GM18508 (cell line): ENCODE data around the gene FGD5.

Experiments used
- ATAC-seq: cut with Tn5 transposase; IDR thresholded peaks from one replicate; pipeline ENCODE4 v1.9.1; 2021; ENCODE audit warnings: moderate number of reproducible peaks; ENCODE audit not compliant: insufficient read depth, unreplicated experiment

Gene FGD5, protein sequence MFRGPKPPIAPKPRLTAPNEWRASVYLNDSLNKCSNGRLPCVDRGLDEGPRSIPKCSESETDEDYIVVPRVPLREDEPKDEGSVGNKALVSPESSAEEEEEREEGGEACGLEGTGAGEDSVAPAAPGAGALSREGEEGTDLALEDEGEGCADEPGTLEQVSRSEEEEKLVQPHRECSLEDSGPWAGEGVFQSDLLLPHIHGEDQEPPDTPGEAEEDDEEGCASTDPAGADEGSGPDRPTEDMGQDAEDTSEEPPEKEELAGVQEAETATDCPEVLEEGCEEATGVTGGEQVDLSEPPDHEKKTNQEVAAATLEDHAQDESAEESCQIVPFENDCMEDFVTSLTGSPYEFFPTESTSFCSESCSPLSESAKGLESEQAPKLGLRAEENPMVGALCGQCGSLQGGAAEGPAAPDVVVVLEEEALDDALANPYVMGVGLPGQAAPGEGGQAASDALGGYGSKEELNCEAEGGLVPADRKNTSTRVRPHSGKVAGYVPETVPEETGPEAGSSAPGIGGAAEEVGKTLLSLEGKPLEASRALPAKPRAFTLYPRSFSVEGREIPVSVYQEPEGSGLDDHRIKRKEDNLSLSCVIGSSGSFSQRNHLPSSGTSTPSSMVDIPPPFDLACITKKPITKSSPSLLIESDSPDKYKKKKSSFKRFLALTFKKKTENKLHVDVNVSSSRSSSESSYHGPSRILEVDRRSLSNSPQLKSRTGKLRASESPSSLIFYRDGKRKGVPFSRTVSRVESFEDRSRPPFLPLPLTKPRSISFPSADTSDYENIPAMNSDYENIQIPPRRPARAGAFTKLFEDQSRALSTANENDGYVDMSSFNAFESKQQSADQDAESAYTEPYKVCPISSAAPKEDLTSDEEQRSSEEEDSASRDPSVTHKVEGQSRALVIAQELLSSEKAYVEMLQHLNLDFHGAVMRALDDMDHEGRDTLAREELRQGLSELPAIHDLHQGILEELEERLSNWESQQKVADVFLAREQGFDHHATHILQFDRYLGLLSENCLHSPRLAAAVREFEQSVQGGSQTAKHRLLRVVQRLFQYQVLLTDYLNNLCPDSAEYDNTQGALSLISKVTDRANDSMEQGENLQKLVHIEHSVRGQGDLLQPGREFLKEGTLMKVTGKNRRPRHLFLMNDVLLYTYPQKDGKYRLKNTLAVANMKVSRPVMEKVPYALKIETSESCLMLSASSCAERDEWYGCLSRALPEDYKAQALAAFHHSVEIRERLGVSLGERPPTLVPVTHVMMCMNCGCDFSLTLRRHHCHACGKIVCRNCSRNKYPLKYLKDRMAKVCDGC (N-terminal part only)

DNA sequence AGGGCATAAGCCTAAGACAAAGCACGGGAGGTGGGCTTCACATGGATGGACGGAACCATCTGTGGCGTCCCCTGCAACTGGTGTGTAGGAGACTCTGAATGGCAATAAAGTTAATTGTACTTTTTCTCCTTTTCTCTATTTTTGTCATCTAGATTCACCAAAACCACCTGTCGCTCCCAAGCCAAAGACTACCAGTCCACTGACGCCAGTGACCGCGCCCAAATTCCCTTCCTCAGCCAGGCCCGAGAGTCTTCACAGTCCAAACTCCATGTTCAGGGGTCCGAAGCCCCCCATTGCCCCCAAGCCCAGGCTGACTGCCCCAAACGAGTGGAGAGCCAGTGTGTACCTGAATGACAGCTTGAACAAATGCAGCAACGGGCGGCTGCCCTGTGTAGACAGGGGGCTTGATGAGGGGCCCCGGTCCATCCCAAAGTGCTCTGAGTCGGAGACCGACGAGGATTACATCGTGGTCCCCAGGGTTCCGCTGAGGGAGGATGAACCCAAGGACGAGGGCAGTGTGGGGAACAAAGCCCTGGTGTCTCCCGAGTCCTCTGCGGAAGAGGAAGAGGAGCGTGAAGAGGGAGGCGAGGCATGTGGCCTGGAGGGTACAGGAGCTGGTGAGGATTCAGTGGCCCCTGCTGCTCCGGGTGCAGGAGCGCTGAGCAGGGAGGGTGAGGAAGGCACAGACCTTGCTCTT, at the start of gene FGD5:
TSS of gene FGD5 (plus strand) at position 159 of the 697 bp plus-strand sequence. CDS start at position 269, 110 bp downstream.
- ATAC-seq, result no peak

DNA sequence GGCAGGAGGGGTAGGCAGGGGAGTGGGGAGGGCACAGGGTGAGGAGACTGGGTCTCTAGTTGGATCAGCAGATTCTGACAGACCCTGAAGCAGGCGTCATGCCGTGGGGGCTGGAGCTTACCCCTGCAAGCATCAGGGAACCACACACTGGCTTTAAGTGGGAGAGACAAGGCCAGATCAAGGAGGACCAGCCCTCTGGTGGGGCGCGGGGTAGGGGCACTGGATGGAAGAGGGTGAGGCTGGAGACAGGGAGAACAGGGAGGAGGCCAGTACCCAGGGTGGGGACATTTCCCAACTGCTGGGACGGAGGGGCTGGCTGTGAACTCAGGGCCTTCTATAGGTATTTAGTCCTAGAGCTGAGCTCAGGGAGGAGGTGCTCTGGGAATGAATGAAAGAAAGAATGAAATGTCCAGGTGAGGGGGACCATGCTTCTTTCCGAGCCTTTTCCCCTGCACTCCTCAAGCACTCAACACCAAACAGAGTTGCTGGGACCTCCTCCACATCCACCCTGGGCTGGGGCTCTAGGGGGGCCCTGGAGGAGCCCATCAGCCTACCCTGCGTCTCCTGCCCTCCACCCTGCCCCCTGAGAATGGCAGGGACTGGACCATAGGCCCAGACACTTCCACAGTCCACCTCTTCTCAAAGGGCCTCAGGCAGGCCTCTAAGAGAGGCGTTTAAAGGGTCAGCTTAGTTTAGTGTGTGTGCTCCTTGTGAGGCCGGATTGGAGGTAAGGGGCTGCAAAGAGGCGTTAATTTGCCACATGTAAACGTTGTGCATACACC, 49.0 kb upstream of the FGD5 start:
- no peak for ATAC-seq

DNA sequence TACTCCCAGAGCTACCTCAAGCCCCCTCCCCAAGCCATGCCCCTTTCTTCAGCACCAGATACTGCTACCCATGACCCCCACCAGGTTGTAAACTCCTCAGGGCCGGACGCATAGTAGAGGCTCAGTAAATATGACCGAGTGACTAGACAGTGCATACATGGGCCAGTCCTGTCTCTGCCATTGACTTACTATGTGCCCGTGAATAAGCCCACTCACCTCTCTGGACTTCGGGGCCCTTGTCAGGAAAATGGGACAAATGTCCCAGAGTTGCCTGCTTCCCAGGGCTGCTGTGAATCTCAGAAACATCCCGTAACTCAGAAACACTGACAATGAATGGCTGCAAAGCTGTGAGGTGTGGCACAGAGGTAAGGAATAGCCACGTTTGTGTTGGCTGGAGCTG, 48.2 kb upstream of the FGD5 start:
- no peak for ATAC-seq

DNA sequence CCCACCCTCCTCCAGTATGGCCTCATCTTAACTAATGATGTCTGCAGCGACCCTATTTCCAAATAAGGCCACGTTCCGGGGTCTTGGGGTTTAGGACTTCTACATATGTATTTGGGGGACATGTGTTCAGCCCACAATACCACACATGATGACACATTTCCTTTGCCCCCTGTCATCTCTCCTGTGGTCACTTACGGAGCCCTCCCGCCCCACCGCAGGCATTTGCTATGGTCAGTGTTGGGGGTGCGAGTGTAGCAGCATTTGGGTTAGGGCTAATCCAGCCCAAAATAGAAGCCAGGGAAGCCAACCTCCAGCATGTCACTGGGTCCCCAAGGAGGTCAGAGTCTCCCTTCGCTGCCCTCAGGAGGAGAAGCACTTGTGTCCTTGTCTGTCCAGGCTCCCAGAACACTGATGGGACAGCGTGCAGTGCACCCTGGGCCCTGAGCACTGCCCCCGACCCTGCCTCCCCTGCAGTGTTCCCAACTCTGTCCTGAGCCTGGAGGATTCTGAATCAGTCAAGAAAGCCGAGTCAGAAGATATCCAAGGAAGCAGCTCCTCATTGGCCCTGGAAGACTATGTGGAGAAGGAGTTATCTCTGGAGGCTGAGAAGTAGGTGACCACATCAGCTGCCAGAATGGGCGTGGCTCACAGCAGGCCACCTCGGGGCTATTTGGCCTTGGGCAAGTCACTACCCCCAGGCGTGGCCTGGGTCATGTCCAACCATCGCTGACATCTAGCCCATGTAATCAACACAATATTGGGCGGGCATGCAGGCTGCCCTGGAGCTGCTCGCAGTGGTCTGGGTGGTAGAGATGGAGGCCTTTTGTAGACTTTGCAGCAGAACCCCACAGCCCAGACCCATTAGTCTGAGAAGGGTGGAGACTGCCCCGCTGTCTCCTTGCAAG, 46.9 kb upstream of the FGD5 start:
- no peak for ATAC-seq

DNA sequence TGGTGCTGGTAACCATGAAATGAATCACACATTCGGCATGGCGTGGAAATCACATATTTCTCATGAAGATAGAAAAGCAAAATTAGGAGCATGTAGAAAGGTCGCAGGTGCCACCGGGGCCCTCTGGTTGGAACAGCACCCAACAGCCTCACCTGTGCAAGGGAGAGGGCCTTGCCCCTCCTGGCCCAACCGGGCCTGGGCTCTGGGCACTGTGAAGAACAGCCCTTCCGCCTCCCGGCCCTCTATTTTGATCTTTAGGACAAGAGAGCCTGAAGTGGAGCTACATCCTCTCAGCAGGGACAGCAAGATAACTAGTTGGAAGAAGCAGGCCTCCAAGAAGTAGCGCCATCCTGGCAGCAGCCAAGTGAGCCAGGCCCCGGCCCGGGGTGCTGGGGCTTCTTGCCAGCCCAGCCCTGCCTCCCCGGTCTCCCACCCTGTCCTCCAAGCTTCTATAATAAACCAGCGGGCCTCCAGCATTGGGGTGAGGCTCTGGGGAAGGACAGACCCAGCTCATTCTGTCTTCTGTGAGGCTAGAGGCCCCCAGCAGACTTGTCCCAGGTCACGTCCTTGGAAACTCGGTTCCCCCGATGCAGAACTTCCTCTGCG, 46.1 kb upstream of the FGD5 start:
- ATAC-seq, result no peak

DNA sequence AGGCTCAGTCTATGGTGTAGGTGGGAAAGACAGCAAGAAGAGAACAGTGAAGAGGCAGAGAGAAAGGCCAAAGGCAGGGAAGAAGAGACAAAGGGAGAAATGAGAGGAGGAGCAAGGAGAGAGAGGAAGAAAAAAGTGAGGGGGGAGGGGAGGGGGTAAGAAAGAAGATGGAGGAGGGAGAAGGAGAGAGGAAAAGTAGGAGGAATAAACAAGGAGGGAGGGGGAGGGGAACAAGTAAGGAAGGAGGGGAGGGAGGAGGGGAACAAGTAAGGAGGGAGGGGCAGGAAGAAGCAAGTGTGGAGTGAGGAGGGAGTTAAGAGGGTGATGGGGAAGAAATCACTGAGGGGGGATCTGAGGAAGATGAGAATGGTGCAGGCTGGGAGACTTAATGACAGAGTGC, 45.5 kb upstream of the FGD5 start:
- ATAC-seq, result no peak

DNA sequence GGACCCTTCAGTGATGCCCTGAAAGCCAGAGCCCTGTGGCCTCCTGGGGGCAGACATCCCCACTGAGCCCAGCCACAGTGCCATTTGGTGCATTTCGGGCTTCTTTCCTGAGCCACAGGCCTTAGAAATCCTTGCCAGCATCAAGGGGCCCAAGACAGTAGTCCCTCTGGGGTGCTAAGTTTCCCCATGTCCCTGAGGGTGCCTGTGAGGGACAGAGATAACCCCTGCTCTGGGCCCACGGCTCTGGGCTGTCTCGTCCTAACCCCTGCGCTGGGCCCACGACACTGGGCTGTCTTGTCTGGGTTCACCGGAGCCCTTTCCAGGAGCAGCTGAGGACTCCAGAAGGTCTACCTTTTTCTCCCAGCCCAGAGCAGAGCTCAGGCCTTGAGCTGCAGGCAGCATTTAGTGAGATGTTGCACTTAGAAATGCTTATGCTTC, 45.1 kb upstream of the FGD5 start:
- ATAC-seq, result no peak

DNA sequence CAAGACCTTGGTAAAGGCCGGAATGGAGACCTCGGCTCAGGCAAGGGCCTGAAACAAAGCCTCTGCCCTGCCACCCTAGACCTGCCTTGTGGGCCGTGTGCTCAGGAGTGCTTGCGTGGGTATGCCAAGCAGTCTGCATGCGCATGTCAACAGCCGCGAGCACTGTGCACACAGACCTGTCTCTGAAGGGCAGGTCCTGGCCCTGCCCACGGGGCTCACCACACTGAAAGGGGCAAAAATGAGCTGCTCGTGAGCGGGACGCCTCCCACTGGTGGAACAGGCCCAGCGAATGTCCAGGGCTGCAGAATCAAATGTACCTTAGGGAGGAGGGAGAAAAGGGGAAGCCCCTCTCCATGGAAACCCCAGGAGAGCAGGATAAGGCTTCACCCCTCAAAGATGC, 44.3 kb upstream of the FGD5 start:
- ATAC-seq, result no peak

DNA sequence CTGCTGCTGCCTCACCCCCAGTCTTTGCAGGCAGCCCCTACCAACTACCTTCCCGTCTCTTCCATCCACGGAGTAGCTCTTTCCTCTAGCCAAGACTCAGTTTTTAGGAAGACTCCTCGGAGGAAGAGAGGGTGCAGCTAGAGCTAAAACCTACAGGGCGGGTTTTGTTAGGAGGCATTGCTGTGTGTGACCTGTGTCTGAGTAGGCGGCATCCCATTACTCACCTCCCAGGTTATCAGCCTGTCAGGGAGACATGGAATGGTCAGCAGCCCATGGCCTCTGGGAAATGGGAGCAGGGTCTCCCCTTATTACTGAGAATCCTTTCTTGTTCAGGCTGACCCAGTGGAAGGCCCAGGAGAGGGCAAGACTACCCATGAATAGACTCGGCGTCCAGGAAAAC, 43.8 kb upstream of the FGD5 start:
- no peak for ATAC-seq

DNA sequence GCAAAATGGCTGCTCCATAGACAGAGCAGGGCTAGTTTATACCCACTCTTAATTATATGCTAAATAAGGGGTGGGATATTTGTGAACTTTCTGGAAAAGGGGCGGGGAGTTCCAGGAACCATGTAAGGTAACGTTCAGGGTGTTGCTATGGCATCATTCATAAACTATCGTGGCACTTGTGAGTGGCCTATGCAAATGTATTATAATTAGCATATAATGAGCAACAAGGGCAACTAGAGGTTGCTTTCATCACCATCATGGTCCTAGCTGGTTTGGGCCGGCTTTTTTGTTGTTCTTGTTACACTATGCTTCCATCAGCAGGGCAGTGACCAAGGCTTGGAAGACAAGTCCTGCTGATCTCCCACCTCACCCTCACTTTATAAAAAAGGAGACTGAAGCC, 43.2 kb upstream of the FGD5 start:
- ATAC-seq, result no peak

DNA sequence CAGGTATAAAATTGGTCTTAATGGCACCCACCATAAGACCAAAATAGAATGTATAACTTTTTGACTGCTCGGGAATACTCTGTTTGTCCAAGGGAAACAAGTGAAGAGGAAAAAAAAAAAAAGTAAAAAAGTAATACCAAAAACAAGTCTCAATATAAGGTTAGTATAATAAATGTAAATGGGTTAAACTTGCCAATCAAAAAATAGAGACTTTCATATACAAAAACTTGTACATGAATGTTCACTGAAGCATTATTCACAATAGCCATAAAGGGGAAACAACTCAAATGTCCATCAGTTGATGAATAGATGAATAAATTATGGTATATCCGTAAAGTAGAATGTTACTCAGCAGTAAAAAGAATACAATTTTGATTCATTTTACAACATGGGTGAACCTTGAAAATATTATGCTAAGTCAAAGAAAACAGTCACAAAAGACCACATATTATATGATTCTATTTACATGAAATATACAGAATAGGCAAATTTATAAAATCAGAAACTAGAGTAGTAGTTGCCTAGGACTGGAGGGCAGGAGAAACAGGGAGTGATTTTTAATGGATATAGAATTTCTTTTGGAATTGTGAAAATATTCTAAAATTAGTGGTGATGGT, 39.6 kb upstream of the FGD5 start:
- ATAC-seq, result no peak

DNA sequence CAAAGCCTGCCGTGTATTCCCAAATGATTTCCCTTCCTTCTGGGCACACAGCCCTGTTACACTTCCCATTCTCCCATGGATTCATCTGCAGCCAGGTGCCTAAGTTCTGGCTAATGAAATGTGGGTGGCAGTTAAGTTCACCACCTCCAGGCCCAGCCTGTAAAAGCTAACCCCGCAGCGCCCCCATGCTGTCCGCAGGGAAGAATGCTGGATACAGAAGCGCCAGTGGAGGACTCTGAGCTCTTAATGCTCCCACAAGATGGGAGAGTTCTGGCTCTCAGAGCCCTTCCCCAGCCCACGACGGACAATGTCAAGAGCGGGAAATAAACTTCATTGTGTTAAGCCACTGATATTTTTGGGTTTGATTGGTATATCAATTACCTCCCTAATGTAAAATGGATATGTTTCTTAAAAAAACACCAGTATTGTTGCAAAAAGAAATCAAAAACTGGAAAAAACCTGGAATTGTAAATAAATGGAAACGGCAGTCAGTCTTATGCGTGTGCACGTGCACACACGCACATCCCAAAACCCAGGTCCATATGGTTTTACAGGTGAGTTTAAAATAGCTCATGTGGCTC, 37.7 kb upstream of the FGD5 start:
- no peak for ATAC-seq

DNA sequence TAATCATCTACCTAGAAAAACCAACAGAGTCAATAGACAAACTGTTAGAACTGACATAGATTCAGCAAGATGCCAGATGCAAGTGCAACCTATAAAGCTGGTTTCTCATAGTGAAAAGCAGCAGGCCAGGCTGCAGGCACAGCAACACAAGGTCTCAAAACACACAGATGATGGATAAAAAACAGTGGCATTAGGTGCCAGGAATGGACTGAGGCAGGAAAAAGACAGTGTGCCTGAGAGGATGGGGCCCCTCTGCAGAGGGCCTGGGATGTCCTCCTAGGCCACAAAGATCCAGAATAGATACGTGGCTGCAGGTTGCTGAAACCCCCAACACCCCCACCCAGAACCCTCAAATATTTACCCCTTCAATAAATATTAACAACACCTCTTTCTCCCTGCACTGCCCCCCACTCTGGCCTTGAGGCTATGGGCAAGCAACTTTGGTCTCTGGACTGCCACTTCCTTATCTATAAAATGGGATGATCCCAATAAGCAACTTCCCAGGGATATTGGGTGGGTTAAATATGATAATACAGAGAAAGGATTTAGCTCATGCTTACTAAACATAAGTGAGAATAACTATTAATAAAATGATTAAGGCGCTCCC, 35.2 kb upstream of the FGD5 start:
- ATAC-seq, result no peak

DNA sequence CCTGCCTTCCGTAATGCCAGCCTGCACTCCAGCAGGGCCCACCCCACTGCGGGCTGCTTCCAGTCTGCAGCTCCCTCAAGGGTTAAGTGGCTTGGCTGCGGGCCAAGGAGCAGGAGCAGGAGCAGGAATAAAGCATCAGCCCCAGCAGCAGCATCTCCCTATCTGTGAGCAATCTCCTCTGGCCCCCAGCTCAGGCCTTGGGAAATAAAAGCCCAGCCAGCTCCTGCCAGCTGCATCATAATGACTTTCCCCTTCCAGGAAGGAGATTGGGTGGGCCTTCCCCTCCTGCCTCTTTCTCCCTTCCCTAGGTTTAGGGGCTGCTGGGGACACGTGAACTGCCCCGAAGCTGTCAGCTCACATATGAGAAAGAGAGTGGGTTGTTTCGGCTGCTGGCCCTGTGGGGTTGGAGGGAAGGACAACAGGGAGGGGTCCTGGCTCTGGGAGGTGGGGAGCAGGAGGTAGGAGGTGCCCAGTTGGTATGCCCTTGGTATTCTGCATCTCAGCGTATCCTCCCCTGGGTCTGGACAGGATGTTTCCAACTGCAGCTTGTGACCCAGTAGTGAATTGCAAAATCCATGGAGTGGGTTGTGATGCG, 34.6 kb upstream of the FGD5 start:
- ATAC-seq, result no peak

DNA sequence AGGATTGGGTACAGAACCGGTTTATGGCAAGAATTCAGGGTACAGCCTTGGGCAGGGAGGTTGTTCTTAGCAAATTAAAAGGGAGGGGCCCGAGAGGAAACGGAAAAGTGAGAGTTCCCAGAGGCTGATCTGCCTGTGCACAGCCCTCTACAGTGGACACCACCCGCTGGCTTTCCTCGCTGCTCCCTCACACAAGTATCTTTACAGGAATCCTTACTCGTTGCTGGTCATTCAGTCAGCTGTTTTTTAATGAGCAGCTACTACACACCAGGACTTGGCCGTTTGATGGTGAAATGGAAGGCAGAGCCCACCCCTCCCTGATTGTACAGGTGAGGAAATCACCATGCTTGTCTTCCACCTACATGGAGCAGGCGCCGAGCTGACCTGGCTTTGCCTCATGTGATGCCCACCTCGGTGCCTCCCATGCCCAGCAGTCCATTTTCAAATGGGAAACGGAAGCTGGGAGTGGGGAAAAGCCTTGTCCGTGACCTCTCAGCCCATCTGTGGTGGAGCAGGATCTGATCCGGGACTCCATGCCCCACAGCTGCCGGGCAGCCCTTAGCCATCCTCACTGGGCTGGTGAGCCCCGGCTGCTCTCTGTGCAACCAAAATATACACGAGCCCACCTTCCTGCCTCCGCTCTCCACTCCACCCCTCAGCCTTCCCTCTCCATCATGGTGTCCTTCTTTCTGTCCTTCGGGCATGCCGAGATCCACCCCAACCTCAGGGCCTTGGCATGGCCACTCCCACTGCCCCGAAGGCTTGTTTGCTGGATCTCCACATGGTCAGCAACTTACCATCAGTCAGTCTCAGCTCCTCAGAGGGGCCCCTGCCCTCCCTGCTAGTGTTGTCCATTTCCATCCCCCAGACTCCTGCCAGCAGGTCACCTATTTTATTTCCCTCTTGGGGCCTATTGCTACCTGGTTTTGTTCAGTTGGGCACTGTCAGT, 33.3 kb upstream of the FGD5 start:
- ATAC-seq, result no peak
